LNCAP (cell line): ENCODE data around the gene PRDM10.

ENCODE experiments used
- CTCF ChIP-seq: fragments of 450-650 bp; IDR thresholded peaks from 2 replicates; pipeline ENCODE4 v1.5.1; 2017; ENCODE audit warnings: mild to moderate bottlenecking

PRDM10 gene

GRCh38 chr11:129973068-129973467 is 29.6 kb downstream of the PRDM10 start:
- TF ChIP-seq CTCF: no peak

GRCh38 chr11:129972611-129973010 is 30.0 kb downstream of the PRDM10 start:
- no peak for TF ChIP-seq CTCF

- TF ChIP-seq CTCF: no peak
These were observed 32.7 kb downstream of the PRDM10 start for GRCh38 chr11:129969920-129970319.

GRCh38 chr11:129968591-129969419 is 33.8 kb downstream of the PRDM10 start:
- no peak for TF ChIP-seq CTCF

- no peak for TF ChIP-seq CTCF
These were observed 34.6 kb downstream of the PRDM10 start for GRCh38 chr11:129967996-129968395.

- TF ChIP-seq CTCF: no peak
These were observed 37.4 kb downstream of the PRDM10 start for GRCh38 chr11:129965248-129965647.

- no peak for TF ChIP-seq CTCF
These were observed 42.1 kb downstream of the PRDM10 start for GRCh38 chr11:129960216-129961214.
